HepG2 (cell line): Measurements from ENCODE around the gene CD320. TPM values are rescaled to one million over a fixed set of nuclear protein-coding genes. Genes with fewer than 3 reads are reported as not detected.
A peak's percentile ranks its signal among the peaks of the same experiment; 100 is the strongest.

Experiments used
- ADNP ChIP-seq: sonication (generic); formaldehyde crosslinking; IDR thresholded peaks from 2 replicates; pipeline ENCODE4 v1.4.0; 2020; ENCODE audit warnings: missing genetic modification reagents
- FOXJ3 ChIP-seq: sonication (generic); formaldehyde crosslinking; IDR thresholded peaks from 2 replicates; pipeline ENCODE4 v1.4.0; 2020; ENCODE audit warnings: missing genetic modification reagents, mild to moderate bottlenecking, borderline replicate concordance
- RORA ChIP-seq: sonication (generic); formaldehyde crosslinking; IDR thresholded peaks from 2 replicates; pipeline ENCODE4 v1.5.0; 2020; ENCODE audit warnings: mild to moderate bottlenecking, missing genetic modification reagents, moderate library complexity
- SRSF9 ChIP-seq: fragments of 200-400 bp; formaldehyde crosslinking; IDR thresholded peaks from 2 replicates; pipeline ENCODE4 v1.6.1; 2018; ENCODE audit warnings: borderline replicate concordance, mild to moderate bottlenecking, low read depth, low read length; ENCODE audit not compliant: insufficient read depth, poor library complexity, severe bottlenecking
- ZNF136 ChIP-seq: sonication (generic); formaldehyde crosslinking; IDR thresholded peaks from 2 replicates; pipeline ENCODE4 v1.8.1; 2022; ENCODE audit warnings: low read depth, mild to moderate bottlenecking, moderate library complexity, missing genetic modification reagents
- ZNF292 ChIP-seq: sonication (generic); formaldehyde crosslinking; IDR thresholded peaks from 2 replicates; pipeline ENCODE4 v1.8.1; 2022; ENCODE audit warnings: mild to moderate bottlenecking, low read depth, missing genetic modification reagents, borderline replicate concordance
- ZNF446 ChIP-seq: sonication (generic); formaldehyde crosslinking; IDR thresholded peaks from 2 replicates; pipeline ENCODE4 v1.5.0; 2020; ENCODE audit warnings: mild to moderate bottlenecking, missing genetic modification reagents
- ZNF580 ChIP-seq: IDR thresholded peaks from 2 replicates; pipeline ENCODE4 v1.6.1; 2016; ENCODE audit warnings: low read depth, borderline replicate concordance
- ZNF7 ChIP-seq: IDR thresholded peaks from 2 replicates; pipeline ENCODE4 v1.6.1; 2016; ENCODE audit warnings: missing biosample characterization, missing genetic modification reagents
- ZSCAN21 ChIP-seq: sonication (generic); formaldehyde crosslinking; IDR thresholded peaks from 2 replicates; pipeline ENCODE4 v1.8.0; 2022; ENCODE audit warnings: mild to moderate bottlenecking, missing genetic modification reagents, moderate library complexity, borderline replicate concordance
- polyA plus RNA-seq, 8 experiments: library from polyadenylated mRNA; depleted of rRNA in 3 of 8; stranded (reverse) in 7 of 8; unstranded in 1 of 8; fragments of >200 nt; fragmentation: Illumina TruSeq in 4 of 8; extraction: Trizol in 4 of 8; gene quantifications; 2 replicates each; pipeline versions ENCODE4 v1.2.1 to v1.2.3, GENCODE V29; 2011 to 2016; ENCODE audit warnings: low read depth in 4 of 8, missing spikeins in 1 of 8, mixed read lengths in 1 of 8; ENCODE audit not compliant: insufficient read depth in 1 of 8
- total RNA-seq, 5 experiments: library from RNA; depleted of rRNA; stranded (reverse); fragments of >200 nt; fragmentation: Illumina TruSeq; extraction: Trizol; gene quantifications; 2 replicates each; pipeline ENCODE4 v1.2.3, GENCODE V29; 2016; ENCODE audit warnings: low read depth in 1 of 5
- TF ChIP-seq, protein P1 (sequence below), 2 experiments: sonication (generic) in 1 of 2; formaldehyde crosslinking in 1 of 2; IDR thresholded peaks; 2 replicates each; pipeline versions ENCODE4 v1.5.1 to v1.6.1; 2011 to 2020; ENCODE audit warnings: borderline replicate concordance in 1 of 2, low read depth in 1 of 2, low read length in 1 of 2, mild to moderate bottlenecking in 1 of 2, missing genetic modification reagents in 1 of 2, moderate library complexity in 1 of 2
- TF ChIP-seq, protein P2 (sequence below): fragments of 450-650 bp; IDR thresholded peaks from 2 replicates; pipeline ENCODE4 v1.6.1; 2017
- TF ChIP-seq, protein P3 (sequence below): sonication (generic); formaldehyde crosslinking; IDR thresholded peaks from 2 replicates; pipeline ENCODE4 v1.4.0; 2020; ENCODE audit warnings: low read depth, missing genetic modification reagents
- TF ChIP-seq, protein P4 (sequence below): sonication (generic); formaldehyde crosslinking; IDR thresholded peaks from 2 replicates; pipeline ENCODE4 v1.9.0; 2021; ENCODE audit warnings: missing genetic modification reagents, mild to moderate bottlenecking, borderline replicate concordance
- TF ChIP-seq, protein P5 (sequence below): sonication (generic); formaldehyde crosslinking; IDR thresholded peaks from 2 replicates; pipeline ENCODE4 v1.4.0; 2020; ENCODE audit warnings: missing genetic modification reagents

The CD320 gene
- total and polyA plus RNA-seq, 2 of the 13 experiments (the other 11 are each of a cell fraction or from before 2014, with no cell fraction given) = 83.1 to 99.9 TPM

DNA sequence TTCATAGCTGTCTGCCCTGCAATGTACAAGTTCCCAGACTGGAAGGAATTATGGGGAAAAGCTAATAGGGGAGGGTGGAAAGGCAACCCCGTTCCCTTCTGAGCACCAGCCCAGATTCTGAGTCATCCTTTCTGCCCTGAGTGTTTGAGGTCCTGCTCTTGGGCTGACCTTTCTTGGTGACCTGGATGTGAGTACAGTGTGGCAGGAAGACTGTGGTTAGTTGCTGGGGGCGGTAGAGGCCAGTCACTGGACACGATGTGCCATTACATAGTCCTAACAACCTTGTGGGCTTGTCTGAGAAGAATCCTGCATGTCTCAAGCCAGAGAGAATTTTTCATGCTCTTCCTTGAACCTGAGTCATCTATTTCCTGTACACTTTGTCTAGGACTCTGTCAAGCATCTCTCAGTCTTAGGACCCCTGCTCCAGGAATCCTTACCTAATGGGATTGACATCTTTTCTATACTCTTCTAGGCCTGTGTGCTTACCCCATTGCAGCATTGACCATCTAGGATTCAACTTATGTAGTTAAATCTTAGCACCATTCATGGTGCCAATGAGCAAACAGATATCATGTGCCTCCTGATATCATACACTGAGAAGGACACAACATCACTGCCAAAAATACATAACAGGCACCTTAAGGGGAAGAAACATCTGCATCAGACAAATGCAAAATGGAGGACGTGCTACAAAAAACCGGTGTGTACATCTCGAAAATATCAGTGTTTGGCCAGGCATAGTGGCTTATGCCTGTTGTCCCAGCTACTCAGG is 47.7 kb upstream of the CD320 start (continued):
- TF ChIP-seq, protein P1, sequence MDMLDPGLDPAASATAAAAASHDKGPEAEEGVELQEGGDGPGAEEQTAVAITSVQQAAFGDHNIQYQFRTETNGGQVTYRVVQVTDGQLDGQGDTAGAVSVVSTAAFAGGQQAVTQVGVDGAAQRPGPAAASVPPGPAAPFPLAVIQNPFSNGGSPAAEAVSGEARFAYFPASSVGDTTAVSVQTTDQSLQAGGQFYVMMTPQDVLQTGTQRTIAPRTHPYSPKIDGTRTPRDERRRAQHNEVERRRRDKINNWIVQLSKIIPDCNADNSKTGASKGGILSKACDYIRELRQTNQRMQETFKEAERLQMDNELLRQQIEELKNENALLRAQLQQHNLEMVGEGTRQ (IDR thresholded peaks at IDR 0.05; ENCODE audit: low read depth, low read length) = no peak
- TF ChIP-seq, protein P1 (CRISPR knock-in tag; IDR thresholded peaks at IDR 0.05; ENCODE audit: borderline replicate concordance) = no peak
- no peak for TF ChIP-seq FOXJ3 (CRISPR knock-in tag)
- TF ChIP-seq ZNF446 (CRISPR knock-in tag) = no peak
- TF ChIP-seq ZNF7 = no peak
- TF ChIP-seq ZSCAN21 (CRISPR knock-in tag) = no peak
- TF ChIP-seq, protein P2, sequence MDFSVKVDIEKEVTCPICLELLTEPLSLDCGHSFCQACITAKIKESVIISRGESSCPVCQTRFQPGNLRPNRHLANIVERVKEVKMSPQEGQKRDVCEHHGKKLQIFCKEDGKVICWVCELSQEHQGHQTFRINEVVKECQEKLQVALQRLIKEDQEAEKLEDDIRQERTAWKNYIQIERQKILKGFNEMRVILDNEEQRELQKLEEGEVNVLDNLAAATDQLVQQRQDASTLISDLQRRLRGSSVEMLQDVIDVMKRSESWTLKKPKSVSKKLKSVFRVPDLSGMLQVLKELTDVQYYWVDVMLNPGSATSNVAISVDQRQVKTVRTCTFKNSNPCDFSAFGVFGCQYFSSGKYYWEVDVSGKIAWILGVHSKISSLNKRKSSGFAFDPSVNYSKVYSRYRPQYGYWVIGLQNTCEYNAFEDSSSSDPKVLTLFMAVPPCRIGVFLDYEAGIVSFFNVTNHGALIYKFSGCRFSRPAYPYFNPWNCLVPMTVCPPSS = no peak
- TF ChIP-seq ZNF580 (CRISPR knock-in tag) = no peak; the same call in 1 of the 2 replicates
- TF ChIP-seq ZNF136 (CRISPR knock-in tag) = no peak
- TF ChIP-seq, protein P3, sequence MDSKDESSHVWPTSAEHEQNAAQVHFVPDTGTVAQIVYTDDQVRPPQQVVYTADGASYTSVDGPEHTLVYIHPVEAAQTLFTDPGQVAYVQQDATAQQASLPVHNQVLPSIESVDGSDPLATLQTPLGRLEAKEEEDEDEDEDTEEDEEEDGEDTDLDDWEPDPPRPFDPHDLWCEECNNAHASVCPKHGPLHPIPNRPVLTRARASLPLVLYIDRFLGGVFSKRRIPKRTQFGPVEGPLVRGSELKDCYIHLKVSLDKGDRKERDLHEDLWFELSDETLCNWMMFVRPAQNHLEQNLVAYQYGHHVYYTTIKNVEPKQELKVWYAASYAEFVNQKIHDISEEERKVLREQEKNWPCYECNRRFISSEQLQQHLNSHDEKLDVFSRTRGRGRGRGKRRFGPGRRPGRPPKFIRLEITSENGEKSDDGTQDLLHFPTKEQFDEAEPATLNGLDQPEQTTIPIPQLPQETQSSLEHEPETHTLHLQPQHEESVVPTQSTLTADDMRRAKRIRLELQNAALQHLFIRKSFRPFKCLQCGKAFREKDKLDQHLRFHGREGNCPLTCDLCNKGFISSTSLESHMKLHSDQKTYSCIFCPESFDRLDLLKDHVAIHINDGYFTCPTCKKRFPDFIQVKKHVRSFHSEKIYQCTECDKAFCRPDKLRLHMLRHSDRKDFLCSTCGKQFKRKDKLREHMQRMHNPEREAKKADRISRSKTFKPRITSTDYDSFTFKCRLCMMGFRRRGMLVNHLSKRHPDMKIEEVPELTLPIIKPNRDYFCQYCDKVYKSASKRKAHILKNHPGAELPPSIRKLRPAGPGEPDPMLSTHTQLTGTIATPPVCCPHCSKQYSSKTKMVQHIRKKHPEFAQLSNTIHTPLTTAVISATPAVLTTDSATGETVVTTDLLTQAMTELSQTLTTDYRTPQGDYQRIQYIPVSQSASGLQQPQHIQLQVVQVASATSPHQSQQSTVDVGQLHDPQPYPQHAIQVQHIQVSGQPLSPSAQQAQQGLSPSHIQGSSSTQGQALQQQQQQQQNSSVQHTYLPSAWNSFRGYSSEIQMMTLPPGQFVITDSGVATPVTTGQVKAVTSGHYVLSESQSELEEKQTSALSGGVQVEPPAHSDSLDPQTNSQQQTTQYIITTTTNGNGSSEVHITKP = peak; percentile 54; the same call in 1 of the 2 replicates
- TF ChIP-seq, protein P4, sequence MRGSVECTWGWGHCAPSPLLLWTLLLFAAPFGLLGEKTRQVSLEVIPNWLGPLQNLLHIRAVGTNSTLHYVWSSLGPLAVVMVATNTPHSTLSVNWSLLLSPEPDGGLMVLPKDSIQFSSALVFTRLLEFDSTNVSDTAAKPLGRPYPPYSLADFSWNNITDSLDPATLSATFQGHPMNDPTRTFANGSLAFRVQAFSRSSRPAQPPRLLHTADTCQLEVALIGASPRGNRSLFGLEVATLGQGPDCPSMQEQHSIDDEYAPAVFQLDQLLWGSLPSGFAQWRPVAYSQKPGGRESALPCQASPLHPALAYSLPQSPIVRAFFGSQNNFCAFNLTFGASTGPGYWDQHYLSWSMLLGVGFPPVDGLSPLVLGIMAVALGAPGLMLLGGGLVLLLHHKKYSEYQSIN (CRISPR knock-in tag) = no peak
- TF ChIP-seq, protein P5, sequence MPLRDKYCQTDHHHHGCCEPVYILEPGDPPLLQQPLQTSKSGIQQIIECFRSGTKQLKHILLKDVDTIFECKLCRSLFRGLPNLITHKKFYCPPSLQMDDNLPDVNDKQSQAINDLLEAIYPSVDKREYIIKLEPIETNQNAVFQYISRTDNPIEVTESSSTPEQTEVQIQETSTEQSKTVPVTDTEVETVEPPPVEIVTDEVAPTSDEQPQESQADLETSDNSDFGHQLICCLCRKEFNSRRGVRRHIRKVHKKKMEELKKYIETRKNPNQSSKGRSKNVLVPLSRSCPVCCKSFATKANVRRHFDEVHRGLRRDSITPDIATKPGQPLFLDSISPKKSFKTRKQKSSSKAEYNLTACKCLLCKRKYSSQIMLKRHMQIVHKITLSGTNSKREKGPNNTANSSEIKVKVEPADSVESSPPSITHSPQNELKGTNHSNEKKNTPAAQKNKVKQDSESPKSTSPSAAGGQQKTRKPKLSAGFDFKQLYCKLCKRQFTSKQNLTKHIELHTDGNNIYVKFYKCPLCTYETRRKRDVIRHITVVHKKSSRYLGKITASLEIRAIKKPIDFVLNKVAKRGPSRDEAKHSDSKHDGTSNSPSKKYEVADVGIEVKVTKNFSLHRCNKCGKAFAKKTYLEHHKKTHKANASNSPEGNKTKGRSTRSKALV = no peak
- TF ChIP-seq ZNF292 (CRISPR knock-in tag) = peak; percentile 40; the same call in 1 of the 2 replicates
- no peak for TF ChIP-seq RORA (CRISPR knock-in tag)
- TF ChIP-seq SRSF9 = no peak
- no peak for TF ChIP-seq ADNP (CRISPR knock-in tag)
